DND-41 (cell line): ENCODE results near the gene HIGD2A.

Source experiments
- ATAC-seq: fragments of 200-7000 bp; cut with Tn5 transposase; 3 replicates; pipeline ENCODE4 v1.9.1; 2021; ENCODE audit warnings: low read depth; ENCODE audit not compliant: insufficient read depth
- DNase-seq: peaks from one replicate; pipeline ENCODE4 v3.0.0-alpha.2; 2020
- H2AFZ ChIP-seq: 2 replicates; pipeline ENCODE4 v1.6.0; 2012; ENCODE audit warnings: low read depth, low read length
- H3K27ac ChIP-seq: 2 replicates; pipeline ENCODE4 v1.5.1; 2012; ENCODE audit warnings: low read length, inconsistent platforms
- H3K27me3 ChIP-seq: fragments of 200-600 bp; sonication (generic); 2 replicates; pipeline ENCODE4 v1.6.0; 2012; ENCODE audit warnings: low read length, mild to moderate bottlenecking, inconsistent platforms; ENCODE audit not compliant: insufficient read depth, poor library complexity
- H3K36me3 ChIP-seq: 2 replicates; pipeline ENCODE4 v1.5.1; 2012; ENCODE audit warnings: low read length, inconsistent platforms; ENCODE audit not compliant: insufficient read depth
- H3K4me1 ChIP-seq: 2 replicates; pipeline ENCODE4 v1.5.1; 2012; ENCODE audit warnings: mild to moderate bottlenecking, low read length; ENCODE audit not compliant: insufficient read depth
- H3K4me2 ChIP-seq: 2 replicates; pipeline ENCODE4 v1.6.0; 2012; ENCODE audit warnings: mild to moderate bottlenecking, moderate library complexity, low read length, inconsistent platforms; ENCODE audit not compliant: insufficient read depth
- H3K4me3 ChIP-seq, 2 experiments: fragments of 200-600 bp in 1 of 2; shearing (Covaris generic) in 1 of 2; 2 replicates each; pipeline ENCODE4 v1.5.1; 2012 to 2016; ENCODE audit warnings: inconsistent platforms in 2 of 2, low read length in 2 of 2, mild to moderate bottlenecking in 2 of 2, low read depth in 1 of 2, moderate library complexity in 1 of 2
- H3K79me2 ChIP-seq: 2 replicates; pipeline ENCODE4 v1.6.0; 2012; ENCODE audit warnings: low read length, inconsistent platforms; ENCODE audit not compliant: insufficient read depth
- H3K9ac ChIP-seq: 2 replicates; pipeline ENCODE4 v1.6.0; 2012; ENCODE audit warnings: low read depth, mild to moderate bottlenecking, inconsistent platforms, low read length, moderate library complexity
- H3K9me3 ChIP-seq: 2 replicates; pipeline ENCODE4 v1.5.1; 2012; ENCODE audit warnings: low read length, moderate library complexity, mild to moderate bottlenecking, inconsistent platforms; ENCODE audit not compliant: insufficient read depth, severe bottlenecking
- H4K20me1 ChIP-seq: 2 replicates; pipeline ENCODE4 v1.6.0; 2012; ENCODE audit warnings: low read length; ENCODE audit not compliant: insufficient read depth
- EZH2 ChIP-seq: IDR thresholded peaks from 3 replicates; pipeline ENCODE4 v1.6.1; 2012; ENCODE audit warnings: borderline replicate concordance, low read depth, mild to moderate bottlenecking, moderate library complexity, low read length, inconsistent platforms; ENCODE audit not compliant: severe bottlenecking
- TF ChIP-seq, protein P1 (sequence below): IDR thresholded peaks from 2 replicates; pipeline ENCODE4 v1.5.1; 2012; ENCODE audit warnings: borderline replicate concordance, low read length, moderate library complexity, mild to moderate bottlenecking; ENCODE audit not compliant: poor library complexity, severe bottlenecking; ENCODE audit errors: extremely low read depth

The HIGD2A gene, protein sequence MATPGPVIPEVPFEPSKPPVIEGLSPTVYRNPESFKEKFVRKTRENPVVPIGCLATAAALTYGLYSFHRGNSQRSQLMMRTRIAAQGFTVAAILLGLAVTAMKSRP

DNA sequence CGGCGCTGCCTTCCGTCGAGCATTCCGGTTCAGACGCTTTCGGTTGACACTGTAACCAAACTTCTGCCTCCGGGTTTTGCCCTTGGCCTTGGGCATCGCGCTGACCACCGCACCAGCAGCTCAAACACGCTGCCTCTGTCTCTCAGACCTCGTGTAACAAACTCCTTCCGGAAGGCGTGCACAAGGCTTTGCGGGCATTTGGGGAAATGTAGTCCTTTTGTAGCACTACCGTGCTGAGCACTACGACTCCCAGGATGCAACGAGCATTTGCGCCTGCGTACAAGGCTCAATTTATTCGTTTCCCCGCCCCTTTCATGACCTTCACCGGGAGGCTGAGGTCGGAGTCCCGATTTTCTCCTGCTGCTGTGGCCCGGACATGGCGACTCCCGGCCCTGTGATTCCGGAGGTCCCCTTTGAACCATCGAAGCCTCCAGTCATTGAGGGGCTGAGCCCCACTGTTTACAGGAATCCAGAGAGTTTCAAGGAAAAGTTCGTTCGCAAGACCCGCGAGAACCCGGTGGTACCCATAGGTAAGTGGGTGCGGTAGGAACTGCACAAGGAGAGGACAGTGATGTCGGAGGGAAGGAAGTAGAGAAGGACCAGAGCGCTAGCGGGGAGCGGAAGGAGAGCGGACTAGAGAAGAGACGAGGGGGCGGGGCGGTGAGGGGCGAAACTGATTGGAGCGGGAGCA, at the start of gene HIGD2A, which contains the start of gene NOP16:
Gene HIGD2A (plus strand): TSS at position 308 of the 691 bp plus-strand sequence. CDS start 69 bp downstream, at position 377.
Gene NOP16 (minus strand): TSS at position 155 of the 691 bp plus-strand sequence. CDS start 59 bp downstream, at position 96.
- peak within 1 kb of the TSS; percentile 92 for H3K4me2 ChIP-seq
- peak within 1 kb of the TSS; percentile 99 for H3K27ac ChIP-seq
- H2AFZ ChIP-seq, result peak within 1 kb of the TSS; percentile 92
- peaks cover 74% of the 10 kb centered on the region for H3K36me3 ChIP-seq
- peak; percentile 99 for DNase-seq
- no peaks in the 10 kb centered on the region for H3K9me3 ChIP-seq
- H3K9ac ChIP-seq, result peak within 1 kb of the TSS; percentile 84
- TF ChIP-seq EZH2, result no peak
- peak within 1 kb of the TSS; percentile 95 to 97 for H3K4me3 ChIP-seq
- peak; percentile 88 for ATAC-seq
- H3K79me2 ChIP-seq, result peaks cover 57% of the 10 kb centered on the region
- H3K27me3 ChIP-seq, result no peaks in the 10 kb centered on the region
- peaks cover 35% of the 10 kb centered on the region for H4K20me1 ChIP-seq
- peaks cover 33% of the 10 kb centered on the region for H3K4me1 ChIP-seq

DNA sequence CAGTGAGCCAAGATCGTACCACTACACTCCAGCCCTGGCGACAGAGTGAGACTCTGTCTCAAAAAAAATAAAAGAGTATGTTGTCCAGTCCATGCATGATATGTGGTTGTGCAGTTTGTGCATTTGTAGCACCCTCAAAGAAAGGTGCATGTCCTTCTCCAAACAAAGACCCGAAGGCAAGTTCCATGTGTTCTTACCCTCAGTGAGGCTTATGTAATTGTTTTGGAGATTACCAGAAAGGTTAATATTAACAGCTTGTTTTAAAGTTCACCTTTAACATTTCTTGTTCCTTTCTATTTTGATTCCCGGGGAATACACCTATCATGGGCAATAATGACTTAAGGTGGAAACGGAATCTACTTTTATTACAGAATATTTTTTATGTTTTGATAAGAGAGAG, 49.2 kb upstream of the HIGD2A start:
- H3K4me1 ChIP-seq, result no peaks in the 10 kb centered on the region
- no peak for ATAC-seq

DNA sequence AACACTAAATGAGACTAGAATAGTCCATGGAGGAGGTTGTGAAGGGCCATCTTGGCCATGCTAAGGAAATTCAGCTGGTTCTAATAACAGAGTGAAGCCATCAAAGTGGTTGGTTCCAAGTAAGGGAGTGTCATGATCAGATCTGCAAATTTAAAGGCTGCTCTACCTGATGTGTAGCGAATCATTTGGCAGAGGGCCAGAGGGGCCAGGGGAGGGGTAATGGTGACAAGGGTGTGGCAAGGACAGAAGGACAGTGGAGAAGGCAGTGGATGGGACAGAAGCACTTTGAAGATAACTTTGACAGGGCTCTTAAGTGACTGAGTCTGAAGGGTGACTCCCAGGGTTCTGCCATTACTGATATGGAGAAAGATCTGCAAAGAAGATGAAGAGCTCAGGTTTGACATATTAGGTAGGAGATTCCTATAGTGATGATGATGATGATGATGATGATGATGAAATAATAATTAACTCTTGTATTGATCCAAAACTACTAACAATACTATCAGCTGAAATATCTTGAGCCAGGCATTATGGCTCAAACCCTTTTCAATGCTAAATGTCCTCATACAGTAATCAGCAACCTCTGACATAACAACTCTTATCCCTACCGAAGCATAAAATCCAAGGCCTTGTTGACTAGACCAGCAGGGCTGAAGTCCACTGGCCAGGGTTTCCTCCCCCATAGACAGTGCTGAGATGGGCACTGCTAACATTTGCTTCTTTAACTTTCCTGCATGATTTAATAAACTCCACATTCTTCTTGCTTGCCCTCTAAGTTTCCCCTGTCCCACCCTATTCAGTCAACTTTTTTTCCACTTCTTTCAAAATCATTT, 47.0 kb upstream of the HIGD2A start:
- Histone ChIP-seq H3K9ac (no peak overlapping the region), H3K4me3 (no peak overlapping the region), H3K9me3 (no peaks in the 10 kb centered on the region), H3K79me2 (no peaks in the 10 kb centered on the region), H3K4me1 (no peaks in the 10 kb centered on the region), H2AFZ (no peak overlapping the region), H3K27ac (no peak overlapping the region), H3K4me2 (no peak overlapping the region), H3K27me3 (no peaks in the 10 kb centered on the region), H3K36me3 (peaks cover 39% of the 10 kb centered on the region), H4K20me1 (no peaks in the 10 kb centered on the region)
- TF ChIP-seq EZH2, result no peak
- TF ChIP-seq, protein P1, sequence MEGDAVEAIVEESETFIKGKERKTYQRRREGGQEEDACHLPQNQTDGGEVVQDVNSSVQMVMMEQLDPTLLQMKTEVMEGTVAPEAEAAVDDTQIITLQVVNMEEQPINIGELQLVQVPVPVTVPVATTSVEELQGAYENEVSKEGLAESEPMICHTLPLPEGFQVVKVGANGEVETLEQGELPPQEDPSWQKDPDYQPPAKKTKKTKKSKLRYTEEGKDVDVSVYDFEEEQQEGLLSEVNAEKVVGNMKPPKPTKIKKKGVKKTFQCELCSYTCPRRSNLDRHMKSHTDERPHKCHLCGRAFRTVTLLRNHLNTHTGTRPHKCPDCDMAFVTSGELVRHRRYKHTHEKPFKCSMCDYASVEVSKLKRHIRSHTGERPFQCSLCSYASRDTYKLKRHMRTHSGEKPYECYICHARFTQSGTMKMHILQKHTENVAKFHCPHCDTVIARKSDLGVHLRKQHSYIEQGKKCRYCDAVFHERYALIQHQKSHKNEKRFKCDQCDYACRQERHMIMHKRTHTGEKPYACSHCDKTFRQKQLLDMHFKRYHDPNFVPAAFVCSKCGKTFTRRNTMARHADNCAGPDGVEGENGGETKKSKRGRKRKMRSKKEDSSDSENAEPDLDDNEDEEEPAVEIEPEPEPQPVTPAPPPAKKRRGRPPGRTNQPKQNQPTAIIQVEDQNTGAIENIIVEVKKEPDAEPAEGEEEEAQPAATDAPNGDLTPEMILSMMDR, result no peak
- ATAC-seq, result no peak
- DNase-seq, result no peak

More for the DNA sequence above, 49.2 kb upstream of the HIGD2A start:
- Histone ChIP-seq H3K4me3 (no peak overlapping the region), H3K9ac (no peak overlapping the region), H3K79me2 (no peaks in the 10 kb centered on the region), H2AFZ (no peak overlapping the region), H3K27me3 (no peaks in the 10 kb centered on the region), H3K36me3 (peaks cover 18% of the 10 kb centered on the region), H3K4me2 (no peak overlapping the region), H3K9me3 (no peaks in the 10 kb centered on the region), H4K20me1 (no peaks in the 10 kb centered on the region), H3K27ac (no peak overlapping the region)
- TF ChIP-seq EZH2, result no peak
- TF ChIP-seq, protein P1, result no peak
- DNase-seq, result no peak

DNA sequence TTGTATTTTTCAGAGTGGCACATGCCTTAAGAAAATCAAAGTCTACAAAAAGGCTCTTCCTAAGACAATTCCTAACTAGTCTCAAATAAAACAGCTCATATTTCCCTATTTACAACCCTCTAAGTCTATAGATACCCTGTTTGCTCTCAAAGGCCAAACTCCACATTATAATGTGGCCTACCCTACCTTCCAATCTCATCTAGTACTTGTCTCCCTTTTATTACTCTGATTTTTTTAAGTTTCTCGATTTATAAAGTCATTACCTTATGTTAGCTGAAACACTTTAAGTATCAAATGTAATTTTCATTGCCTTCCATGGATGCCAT, 46.4 kb upstream of the HIGD2A start:
- no peak for ATAC-seq
- Histone ChIP-seq H4K20me1 (no peaks in the 10 kb centered on the region), H3K4me2 (no peak overlapping the region), H3K4me3 (no peak overlapping the region), H3K9me3 (no peaks in the 10 kb centered on the region), H3K27ac (no peak overlapping the region), H2AFZ (no peak overlapping the region), H3K36me3 (peaks cover 39% of the 10 kb centered on the region), H3K27me3 (no peaks in the 10 kb centered on the region), H3K79me2 (no peaks in the 10 kb centered on the region), H3K4me1 (no peaks in the 10 kb centered on the region), H3K9ac (no peak overlapping the region)
- no peak for TF ChIP-seq EZH2
- TF ChIP-seq, protein P1, result no peak
- no peak for DNase-seq
